Activated CD8-positive, alpha-beta memory T cell treated with anti-CD3 and anti-CD28 coated beads for 24 hours (primary cell): Measurements from ENCODE around the gene DIO2.

ENCODE experiments used
- DNase-seq: peaks from one replicate; pipeline ENCODE4 v3.0.0-alpha.2; 2020

The DIO2 gene

DNA sequence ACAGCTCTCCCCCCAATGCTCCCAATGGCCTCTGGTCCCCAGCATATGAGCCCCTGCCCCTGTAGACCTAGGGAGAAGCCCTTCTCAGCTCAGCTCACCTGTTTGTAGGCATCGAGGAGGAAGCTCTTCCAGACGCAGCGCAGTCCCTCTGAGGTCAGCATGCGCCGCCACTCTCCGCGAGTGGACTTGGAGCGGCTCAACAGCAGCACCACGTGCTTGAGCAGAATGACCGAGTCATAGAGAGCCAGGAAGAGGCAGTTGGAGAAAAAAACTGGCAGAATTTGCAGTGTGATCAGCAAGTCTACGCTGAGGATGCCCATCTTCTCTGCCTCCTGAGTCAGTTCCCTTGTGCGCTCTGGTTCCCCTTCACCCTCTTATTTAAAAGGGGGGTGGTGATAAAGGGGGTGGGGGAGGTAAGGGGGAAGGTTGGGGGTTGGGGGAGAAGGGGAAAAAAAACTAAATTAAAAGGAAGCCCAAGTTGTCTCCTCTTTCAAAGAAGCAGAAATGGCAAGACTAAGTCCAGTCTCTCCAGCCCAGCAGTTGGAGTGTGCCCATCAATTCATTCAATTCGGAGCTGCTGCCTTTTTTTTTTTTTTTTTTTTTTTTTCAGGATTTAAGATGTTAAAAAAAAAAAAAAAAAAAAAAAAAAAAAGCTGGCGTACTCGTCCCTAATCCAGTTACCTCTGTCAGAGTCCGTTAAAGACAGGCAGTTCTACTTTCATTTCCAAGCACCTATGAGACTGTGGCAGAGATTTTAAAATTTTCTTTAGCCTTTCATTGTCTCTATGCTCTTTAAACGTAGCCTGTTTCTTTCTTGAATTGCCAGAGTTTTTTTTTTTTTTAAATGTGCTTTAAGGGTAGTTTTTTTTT is at the start of gene DIO2:
TSS of gene DIO2 (minus strand) at position 352 of the 870 bp plus-strand sequence. CDS start at position 320, 32 bp downstream.
- no peak for DNase-seq

DNA sequence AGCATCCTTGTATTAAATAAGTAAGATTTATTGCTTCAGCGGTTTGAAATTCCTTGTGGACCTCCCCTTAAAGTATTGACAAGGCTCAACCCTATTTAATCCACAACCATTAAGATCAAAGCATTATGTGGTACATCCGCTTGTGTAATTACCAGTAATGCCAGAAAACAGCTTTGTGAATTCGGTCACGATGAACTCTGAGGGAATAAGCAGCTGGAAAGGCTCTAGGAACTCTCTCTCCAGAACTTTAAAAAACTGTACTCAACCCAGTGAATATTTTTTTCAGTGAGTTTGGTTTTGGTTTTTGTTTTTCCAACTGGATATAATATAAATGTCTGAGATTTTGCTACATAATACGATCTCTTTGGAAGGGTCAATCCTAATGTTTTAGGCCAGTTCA is 49.3 kb upstream of the DIO2 start:
- no peak for DNase-seq

- no peak for DNase-seq
These were observed 28.3 kb upstream of the DIO2 start for GRCh38 chr14:80239631-80240030.

GRCh38 chr14:80237143-80237542 is 25.8 kb upstream of the DIO2 start:
- DNase-seq = no peak

GRCh38 chr14:80233470-80234089 is 22.3 kb upstream of the DIO2 start:
- DNase-seq = no peak

DNA sequence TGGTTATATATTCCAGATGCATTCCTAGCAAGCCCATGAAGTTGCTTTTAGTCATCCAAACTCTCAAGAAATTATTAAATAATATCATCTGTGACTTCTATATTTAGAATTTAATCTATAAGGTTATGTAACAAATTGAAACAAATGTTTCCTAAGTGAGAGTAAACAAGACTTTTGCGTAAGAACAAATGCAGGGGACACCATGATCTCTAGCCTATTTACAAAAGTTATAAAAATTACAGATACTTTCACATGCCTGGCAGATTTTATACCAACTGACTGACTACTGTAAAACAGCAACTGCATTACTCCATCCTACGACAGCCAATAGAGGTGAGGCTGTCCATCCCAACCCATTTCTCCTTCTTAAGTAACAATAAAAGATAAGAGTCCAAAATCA is 20.4 kb upstream of the DIO2 start:
- no peak for DNase-seq

- no peak for DNase-seq
These were observed 12.6 kb upstream of the DIO2 start for GRCh38 chr14:80223696-80224465.

DNA sequence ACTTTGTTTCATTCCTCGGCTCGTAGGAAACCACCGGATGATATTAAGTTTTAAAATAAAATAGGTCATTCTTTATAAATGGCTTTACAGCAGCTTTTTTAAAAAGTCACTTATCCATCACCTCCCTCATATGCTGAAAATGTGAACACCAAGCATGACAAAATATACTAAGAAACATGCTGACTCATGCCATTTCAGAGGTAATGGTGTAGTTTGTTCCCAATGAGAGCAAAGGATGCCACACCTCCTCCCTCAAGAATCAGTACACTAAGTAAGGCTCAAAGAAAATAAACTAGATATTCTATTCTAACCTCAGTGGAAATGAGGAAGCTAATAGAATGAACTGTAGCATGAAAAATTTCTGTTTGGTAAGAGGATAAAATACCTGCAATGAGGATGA is 5.5 kb upstream of the DIO2 start:
- no peak for DNase-seq

DNA sequence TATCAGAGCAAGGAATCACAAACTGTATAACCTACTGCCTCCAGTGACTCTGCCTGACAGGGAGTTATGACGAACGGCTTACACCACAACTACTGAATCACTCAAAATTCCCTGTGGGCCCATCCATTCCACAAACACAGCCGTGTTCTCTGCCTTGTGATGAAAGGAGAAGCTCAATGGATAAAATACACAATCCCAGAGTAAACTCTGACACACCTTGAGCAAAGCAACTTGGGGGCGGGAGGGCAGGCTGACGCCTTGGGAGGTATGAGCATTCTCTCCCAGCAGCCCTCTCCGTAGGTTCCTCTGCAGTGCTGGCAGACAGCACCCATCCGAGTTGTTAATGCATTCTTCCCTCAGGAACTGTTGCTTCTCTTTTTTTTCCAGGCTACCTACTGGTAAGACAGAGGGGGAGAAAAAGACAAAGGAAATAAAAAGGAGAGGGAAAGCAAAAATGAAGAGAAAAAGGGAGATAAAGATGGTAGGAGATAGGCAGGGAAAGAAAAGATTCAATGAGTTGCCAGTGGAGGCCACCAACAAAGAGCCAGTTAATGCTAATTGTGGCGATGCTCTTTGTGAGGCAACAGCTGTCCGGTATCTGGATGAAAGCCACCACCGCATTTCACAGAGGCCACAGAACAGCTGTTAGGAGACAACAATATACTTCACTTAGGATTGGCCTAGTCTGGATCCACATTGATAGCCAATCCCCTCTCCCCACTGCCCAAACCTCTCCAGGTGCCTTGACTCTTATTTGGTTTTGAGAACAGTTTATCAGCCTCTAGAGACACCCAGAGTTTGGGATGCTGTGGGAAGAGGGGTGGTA is 4.7 kb upstream of the DIO2 start:
- DNase-seq = no peak

DNA sequence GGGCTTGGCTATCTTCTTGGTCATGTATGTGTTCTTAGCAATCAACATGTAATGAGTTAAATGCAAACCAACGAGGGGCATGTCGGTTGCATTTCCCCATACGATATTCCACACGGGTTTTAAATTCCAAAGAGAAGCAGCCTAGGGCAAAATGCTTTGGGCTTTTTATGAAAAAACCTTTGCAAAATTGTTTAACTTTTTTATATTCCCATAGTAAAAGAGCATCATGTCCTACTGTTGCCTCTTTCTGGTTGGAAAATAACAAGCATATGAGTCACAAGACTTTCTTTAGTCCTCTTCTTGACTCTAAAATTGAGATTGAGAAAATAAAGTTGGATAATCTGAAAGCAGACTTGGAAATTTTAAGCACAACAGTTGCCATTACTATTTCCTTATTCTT is 3.8 kb upstream of the DIO2 start:
- no peak for DNase-seq

- DNase-seq = no peak
These were observed 2.3 kb upstream of the DIO2 start for GRCh38 chr14:80213602-80214001.

GRCh38 chr14:80212023-80212397 is 706 bp upstream of the DIO2 start:
- DNase-seq = no peak

DNA sequence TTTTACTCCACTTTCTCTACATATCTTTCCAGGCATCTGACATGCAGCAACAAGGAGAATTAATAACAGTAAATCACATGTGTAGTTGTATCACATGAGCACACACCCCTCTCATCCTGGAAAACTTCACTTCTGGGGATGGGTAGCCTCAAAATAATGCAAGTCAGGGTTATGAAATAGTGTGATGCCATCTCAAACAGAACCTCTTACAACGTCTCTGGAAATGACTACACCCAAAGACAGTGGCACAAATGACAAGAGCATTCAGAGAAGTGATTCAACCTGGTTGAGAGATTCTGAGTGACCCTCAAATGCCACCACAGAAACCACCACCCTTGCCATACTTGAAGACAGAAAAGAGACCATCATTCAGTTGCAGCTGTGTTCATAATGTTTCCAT is 2.8 kb downstream of the DIO2 start:
- no peak for DNase-seq

DNA sequence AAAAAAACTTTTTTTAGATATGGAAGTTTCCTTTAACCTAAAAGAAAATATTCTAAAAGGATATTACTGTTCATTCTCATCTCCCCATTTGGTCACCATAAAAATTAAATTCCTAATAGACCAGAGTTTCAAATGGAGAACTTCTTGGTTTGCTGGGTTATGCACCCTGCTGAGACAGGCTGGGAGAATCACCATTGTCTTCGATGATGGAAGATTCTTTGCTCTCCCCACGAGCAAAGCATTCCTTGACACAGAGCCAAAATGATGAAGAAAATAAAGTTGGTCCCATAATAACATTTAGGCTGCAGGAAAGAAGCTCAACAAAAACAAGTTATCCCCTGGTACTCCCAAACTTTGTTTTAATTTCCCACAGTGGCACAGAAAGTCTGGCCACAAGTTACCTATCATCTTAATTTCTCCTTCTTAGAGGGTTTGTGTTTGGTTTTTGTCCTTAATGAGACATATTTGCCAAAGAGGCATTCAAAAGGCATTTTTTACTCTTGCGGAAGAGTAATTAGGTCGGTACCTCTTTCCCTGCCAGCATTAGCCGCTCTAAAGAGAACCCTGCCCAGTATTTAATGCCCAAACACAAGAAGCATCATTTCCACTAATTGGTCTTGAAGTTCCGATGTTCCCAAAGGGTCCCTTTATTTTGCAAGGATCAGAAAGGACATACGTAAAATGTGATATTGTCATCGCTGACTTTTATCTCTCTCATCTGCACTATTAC is 4.8 kb downstream of the DIO2 start:
- DNase-seq = no peak

- DNase-seq = no peak
These were observed 8.3 kb downstream of the DIO2 start for GRCh38 chr14:80202888-80203562.

GRCh38 chr14:80200093-80200492 is 11.2 kb downstream of the DIO2 start:
- no peak for DNase-seq

DNA sequence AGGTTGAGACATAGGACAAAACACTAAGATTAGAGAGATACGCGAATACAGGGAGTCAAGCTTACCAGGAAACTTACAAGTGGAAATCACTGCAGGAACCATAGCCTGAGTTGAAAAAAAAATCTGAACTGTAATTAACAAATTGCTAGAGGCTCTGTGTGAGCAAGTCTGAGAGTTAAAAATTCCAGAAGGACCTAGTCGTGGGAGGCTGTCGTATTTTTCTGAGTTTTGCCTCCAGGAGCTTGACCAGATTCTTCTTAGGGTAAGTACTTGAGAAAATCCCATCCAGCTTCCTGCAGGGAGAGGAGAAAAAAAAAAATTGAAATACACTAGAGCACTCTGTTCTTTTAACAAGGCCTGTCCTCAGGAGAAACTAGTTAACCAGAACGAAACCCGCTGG is 22.7 kb downstream of the DIO2 start:
- no peak for DNase-seq

DNA sequence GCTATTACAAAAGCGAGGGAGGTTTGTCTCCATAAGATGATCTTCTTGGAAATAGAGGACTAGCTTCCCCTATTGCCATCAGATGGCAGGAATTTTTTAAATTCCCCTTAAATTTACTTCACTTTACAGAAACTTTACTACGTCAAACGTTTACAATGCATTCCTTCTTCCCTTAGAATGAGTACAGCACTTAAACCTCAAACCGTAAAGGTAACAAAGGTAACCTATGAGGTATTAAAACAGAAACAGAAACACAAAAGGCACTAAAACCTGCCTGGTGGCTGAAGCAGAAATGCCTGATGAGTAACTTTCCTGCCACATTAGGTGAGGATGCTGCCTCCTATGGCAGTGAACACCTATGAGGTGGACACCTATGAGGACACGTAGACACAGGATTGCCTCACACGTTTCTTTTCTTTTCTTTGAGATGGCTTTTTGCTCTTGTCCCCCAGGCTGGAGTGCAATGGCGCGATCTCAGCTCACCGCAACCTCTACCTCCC is 25.0 kb downstream of the DIO2 start:
- DNase-seq = no peak

- no peak for DNase-seq
These were observed 34.4 kb downstream of the DIO2 start for GRCh38 chr14:80176893-80177292.

DNA sequence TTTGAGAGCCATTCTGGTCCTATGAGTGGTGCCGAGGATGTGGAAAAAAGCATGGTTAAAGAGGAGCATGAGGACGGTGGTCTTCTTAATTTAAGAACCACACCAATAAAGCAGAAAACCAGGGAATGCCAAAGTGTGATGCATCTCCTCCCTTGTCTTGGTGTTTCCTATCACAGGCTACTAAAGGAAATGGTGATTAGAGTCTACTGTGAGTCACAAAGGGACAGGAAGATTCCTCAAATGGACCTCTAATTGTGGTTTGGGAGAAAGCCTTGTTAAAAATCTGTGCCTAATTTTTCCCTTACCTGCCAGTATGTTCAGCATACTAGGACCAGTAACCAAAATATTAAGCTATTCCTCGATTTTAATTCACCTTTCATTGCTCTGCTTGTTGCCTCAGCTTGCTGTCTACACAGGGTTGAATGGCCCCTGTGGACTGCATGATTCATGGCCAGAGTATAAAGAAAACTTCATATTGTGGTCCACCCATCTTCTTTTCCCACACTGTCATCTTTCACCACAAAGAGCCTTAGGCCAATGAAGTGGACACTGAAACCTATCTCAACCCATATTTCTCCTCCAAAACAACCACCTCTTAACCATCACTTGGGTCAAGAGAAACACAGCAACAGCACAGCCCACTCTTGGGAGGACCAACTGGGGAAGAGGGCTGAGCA is 38.8 kb downstream of the DIO2 start:
- no peak for DNase-seq
